K562 (cell line): ENCODE results near the gene ZNF557. TPM values are rescaled to one million over a fixed set of nuclear protein-coding genes. Genes with fewer than 3 reads are reported as not detected.

Experiments used
- RCOR1 ChIP-seq, 2 experiments: IDR thresholded peaks; 2 replicates each; pipeline ENCODE4 v1.6.1; 2012; ENCODE audit warnings: low read depth in 2 of 2, low read length in 2 of 2, borderline replicate concordance in 1 of 2, improper control_type of control experiment in 1 of 2
- WHSC1 ChIP-seq: IDR thresholded peaks from one replicate; pipeline ENCODE4 v1.6.1; 2012; ENCODE audit warnings: low read length, control low read depth, inconsistent platforms
- ZC3H8 ChIP-seq: fragments of 450-650 bp; IDR thresholded peaks from 2 replicates; pipeline ENCODE4 v1.6.1; 2017
- ZNF24 ChIP-seq: fragments of 450-650 bp; IDR thresholded peaks from 2 replicates; pipeline ENCODE4 v1.6.1; 2016
- polyA plus RNA-seq, 8 experiments: library from polyadenylated mRNA; depleted of rRNA in 4 of 8; stranded (reverse) in 5 of 8; unstranded in 3 of 8; fragments of >200 nt; fragmentation: Nextera tagmentation in 2 of 8; fragmentation: Illumina TruSeq in 1 of 8; extraction: Ambion mirVana in 2 of 8; extraction: Trizol in 1 of 8; gene quantifications; 2 replicates each; pipeline versions ENCODE4 v1.2.1 to v1.2.3, GENCODE V29; 2011 to 2014; ENCODE audit warnings: inconsistent platforms in 1 of 8, missing spikeins in 1 of 8
- total RNA-seq, 7 experiments: library from RNA; depleted of rRNA in 6 of 7; stranded (reverse); fragments of >200 nt in 6 of 7; fragmentation: Illumina TruSeq in 2 of 7; extraction: Trizol in 2 of 7; gene quantifications; 2 replicates each; pipeline versions ENCODE4 v1.2.1 to v1.2.3, GENCODE V29; 2011 to 2021; ENCODE audit warnings: low replicate concordance in 1 of 7
- TF ChIP-seq, protein P1 (sequence below): fragments of 250-450 bp; sonication (Bioruptor Pico); IDR thresholded peaks from 2 replicates; pipeline ENCODE4 v1.8.0; 2021; ENCODE audit warnings: borderline replicate concordance, mild to moderate bottlenecking, moderate library complexity; ENCODE audit not compliant: poor library complexity, severe bottlenecking
- TF ChIP-seq, protein P2 (sequence below): sonication (generic); formaldehyde crosslinking; IDR thresholded peaks from 2 replicates; pipeline ENCODE4 v1.8.0; 2023; ENCODE audit warnings: missing genetic modification reagents, mild to moderate bottlenecking, borderline replicate concordance
- TF ChIP-seq, protein P3 (sequence below): fragments of 250-450 bp; sonication (Bioruptor Pico); IDR thresholded peaks from 2 replicates; pipeline ENCODE4 v1.5.0; 2021

ZNF557 gene
- total and polyA plus RNA-seq, 9 of the 15 experiments (the other 6 are each of a cell fraction or from before 2014, with no cell fraction given) = 2.2 to 6.6 (median 4.4) TPM

DNA sequence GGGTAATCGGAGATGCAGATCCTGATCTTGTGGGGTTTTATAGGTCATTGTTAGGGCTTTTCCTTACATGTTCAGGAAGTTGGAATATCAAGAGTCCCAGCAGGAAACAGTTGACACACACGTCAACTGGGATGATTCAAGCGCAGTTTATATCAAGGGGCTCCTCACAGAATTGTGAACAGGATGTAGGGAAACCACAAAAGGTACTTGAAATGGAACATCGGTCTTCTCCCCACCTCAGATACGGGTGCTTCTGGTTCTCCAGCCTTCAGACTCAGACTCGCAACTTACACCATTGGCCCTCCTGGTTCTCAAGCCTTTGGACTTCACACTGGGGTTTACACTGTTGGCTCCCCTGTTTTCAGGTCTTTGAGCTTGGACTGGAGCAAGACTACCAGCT, 19.5 kb downstream of the ZNF557 start (continued):
- TF ChIP-seq, protein P1, sequence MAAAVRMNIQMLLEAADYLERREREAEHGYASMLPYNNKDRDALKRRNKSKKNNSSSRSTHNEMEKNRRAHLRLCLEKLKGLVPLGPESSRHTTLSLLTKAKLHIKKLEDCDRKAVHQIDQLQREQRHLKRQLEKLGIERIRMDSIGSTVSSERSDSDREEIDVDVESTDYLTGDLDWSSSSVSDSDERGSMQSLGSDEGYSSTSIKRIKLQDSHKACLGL = no peak
- TF ChIP-seq RCOR1 (IDR thresholded peaks at IDR 0.05; ENCODE audit: borderline replicate concordance in 1 of 2, low read depth in 2 of 2, low read length in 2 of 2) (no peak), ZC3H8 (no peak), WHSC1 (no peak), ZNF24 (no peak)
- TF ChIP-seq, protein P2, sequence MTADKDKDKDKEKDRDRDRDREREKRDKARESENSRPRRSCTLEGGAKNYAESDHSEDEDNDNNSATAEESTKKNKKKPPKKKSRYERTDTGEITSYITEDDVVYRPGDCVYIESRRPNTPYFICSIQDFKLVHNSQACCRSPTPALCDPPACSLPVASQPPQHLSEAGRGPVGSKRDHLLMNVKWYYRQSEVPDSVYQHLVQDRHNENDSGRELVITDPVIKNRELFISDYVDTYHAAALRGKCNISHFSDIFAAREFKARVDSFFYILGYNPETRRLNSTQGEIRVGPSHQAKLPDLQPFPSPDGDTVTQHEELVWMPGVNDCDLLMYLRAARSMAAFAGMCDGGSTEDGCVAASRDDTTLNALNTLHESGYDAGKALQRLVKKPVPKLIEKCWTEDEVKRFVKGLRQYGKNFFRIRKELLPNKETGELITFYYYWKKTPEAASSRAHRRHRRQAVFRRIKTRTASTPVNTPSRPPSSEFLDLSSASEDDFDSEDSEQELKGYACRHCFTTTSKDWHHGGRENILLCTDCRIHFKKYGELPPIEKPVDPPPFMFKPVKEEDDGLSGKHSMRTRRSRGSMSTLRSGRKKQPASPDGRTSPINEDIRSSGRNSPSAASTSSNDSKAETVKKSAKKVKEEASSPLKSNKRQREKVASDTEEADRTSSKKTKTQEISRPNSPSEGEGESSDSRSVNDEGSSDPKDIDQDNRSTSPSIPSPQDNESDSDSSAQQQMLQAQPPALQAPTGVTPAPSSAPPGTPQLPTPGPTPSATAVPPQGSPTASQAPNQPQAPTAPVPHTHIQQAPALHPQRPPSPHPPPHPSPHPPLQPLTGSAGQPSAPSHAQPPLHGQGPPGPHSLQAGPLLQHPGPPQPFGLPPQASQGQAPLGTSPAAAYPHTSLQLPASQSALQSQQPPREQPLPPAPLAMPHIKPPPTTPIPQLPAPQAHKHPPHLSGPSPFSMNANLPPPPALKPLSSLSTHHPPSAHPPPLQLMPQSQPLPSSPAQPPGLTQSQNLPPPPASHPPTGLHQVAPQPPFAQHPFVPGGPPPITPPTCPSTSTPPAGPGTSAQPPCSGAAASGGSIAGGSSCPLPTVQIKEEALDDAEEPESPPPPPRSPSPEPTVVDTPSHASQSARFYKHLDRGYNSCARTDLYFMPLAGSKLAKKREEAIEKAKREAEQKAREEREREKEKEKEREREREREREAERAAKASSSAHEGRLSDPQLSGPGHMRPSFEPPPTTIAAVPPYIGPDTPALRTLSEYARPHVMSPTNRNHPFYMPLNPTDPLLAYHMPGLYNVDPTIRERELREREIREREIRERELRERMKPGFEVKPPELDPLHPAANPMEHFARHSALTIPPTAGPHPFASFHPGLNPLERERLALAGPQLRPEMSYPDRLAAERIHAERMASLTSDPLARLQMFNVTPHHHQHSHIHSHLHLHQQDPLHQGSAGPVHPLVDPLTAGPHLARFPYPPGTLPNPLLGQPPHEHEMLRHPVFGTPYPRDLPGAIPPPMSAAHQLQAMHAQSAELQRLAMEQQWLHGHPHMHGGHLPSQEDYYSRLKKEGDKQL = no peak
- TF ChIP-seq, protein P3, sequence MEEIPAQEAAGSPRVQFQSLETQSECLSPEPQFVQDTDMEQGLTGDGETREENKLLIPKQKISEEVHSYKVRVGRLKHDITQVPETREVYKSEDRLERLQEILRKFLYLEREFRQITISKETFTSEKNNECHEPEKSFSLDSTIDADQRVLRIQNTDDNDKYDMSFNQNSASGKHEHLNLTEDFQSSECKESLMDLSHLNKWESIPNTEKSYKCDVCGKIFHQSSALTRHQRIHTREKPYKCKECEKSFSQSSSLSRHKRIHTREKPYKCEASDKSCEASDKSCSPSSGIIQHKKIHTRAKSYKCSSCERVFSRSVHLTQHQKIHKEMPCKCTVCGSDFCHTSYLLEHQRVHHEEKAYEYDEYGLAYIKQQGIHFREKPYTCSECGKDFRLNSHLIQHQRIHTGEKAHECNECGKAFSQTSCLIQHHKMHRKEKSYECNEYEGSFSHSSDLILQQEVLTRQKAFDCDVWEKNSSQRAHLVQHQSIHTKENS (CRISPR knock-in tag) = no peak
- TF ChIP-seq, all 486 proteins: peak for 0
